MV-4-11 (cell line): ENCODE data around the gene CAMK2B.

ENCODE experiments used
- DNase-seq: peaks from one replicate; lab custom pipeline; 2025; lab: John Stamatoyannopoulos, UW

The CAMK2B gene

GRCh38 chr7:44308596-44309270 is 16.7 kb downstream of the CAMK2B start:
- no peak for DNase-seq

GRCh38 chr7:44307905-44308595 is 17.3 kb downstream of the CAMK2B start:
- DNase-seq = no peak

GRCh38 chr7:44307301-44307900 is 18.0 kb downstream of the CAMK2B start:
- peak; percentile 50 for DNase-seq

GRCh38 chr7:44306606-44307005 is 18.8 kb downstream of the CAMK2B start:
- no peak for DNase-seq

GRCh38 chr7:44305564-44306507 is 19.6 kb downstream of the CAMK2B start:
- no peak for DNase-seq

GRCh38 chr7:44294325-44295069 is 30.9 kb downstream of the CAMK2B start:
- DNase-seq = no peak

- no peak for DNase-seq
Observed at GRCh38 chr7:44293561-44294324, 31.7 kb downstream of the CAMK2B start.

- DNase-seq = no peak
Observed at GRCh38 chr7:44292876-44293560, 32.4 kb downstream of the CAMK2B start.

- no peak for DNase-seq
Observed at GRCh38 chr7:44292420-44292817, 33.0 kb downstream of the CAMK2B start.

GRCh38 chr7:44291733-44292419 is 33.5 kb downstream of the CAMK2B start:
- no peak for DNase-seq

- peak; percentile 33 for DNase-seq
Observed at GRCh38 chr7:44291066-44291732, 34.2 kb downstream of the CAMK2B start.

- no peak for DNase-seq
Observed at GRCh38 chr7:44290252-44290620, 35.2 kb downstream of the CAMK2B start.

GRCh38 chr7:44289341-44290251 is 35.8 kb downstream of the CAMK2B start:
- no peak for DNase-seq

- DNase-seq = no peak
Observed at GRCh38 chr7:44288811-44289340, 36.5 kb downstream of the CAMK2B start.

GRCh38 chr7:44288381-44288685 is 37.1 kb downstream of the CAMK2B start:
- DNase-seq = no peak

GRCh38 chr7:44287488-44288380 is 37.7 kb downstream of the CAMK2B start:
- DNase-seq = no peak
